Activated CD4-positive, alpha-beta T cell treated with anti-CD3 and anti-CD28 coated beads, Interleukin-2, amount 50 U/mL, for 16 hours (primary cell): ENCODE data around the gene SMOC2.

ENCODE experiments used
- DNase-seq: peaks from one replicate; pipeline ENCODE4 v3.0.0-alpha.2; 2020

Gene SMOC2

GRCh38 chr6:168440520-168441433, at the start of gene SMOC2:
Gene SMOC2, plus strand, starts transcription at chr6:168441184. Its CDS starts 187 bp downstream, at chr6:168441371.
- DNase-seq, result no peak

- DNase-seq, result no peak
These were observed 47.7 kb upstream of the SMOC2 start for GRCh38 chr6:168393126-168393870.

GRCh38 chr6:168394606-168395005, 46.4 kb upstream of the SMOC2 start:
- DNase-seq, result no peak

- no peak for DNase-seq
These were observed 45.0 kb upstream of the SMOC2 start for GRCh38 chr6:168395983-168396382.

GRCh38 chr6:168396561-168396960, 44.4 kb upstream of the SMOC2 start:
- no peak for DNase-seq

GRCh38 chr6:168397012-168397411, 44.0 kb upstream of the SMOC2 start:
- no peak for DNase-seq

- DNase-seq, result no peak
These were observed 40.9 kb upstream of the SMOC2 start for GRCh38 chr6:168400037-168400436.

- no peak for DNase-seq
These were observed 37.5 kb upstream of the SMOC2 start for GRCh38 chr6:168403370-168404005.

GRCh38 chr6:168404560-168404959, 36.4 kb upstream of the SMOC2 start:
- no peak for DNase-seq

GRCh38 chr6:168407842-168408241, 33.1 kb upstream of the SMOC2 start:
- no peak for DNase-seq

- DNase-seq, result no peak
These were observed 32.4 kb upstream of the SMOC2 start for GRCh38 chr6:168408504-168409136.

- DNase-seq, result no peak
These were observed 30.9 kb upstream of the SMOC2 start for GRCh38 chr6:168410035-168410434.

- no peak for DNase-seq
These were observed 30.4 kb upstream of the SMOC2 start for GRCh38 chr6:168410554-168411011.

- no peak for DNase-seq
These were observed 29.9 kb upstream of the SMOC2 start for GRCh38 chr6:168411130-168411529.

GRCh38 chr6:168411793-168412192, 29.2 kb upstream of the SMOC2 start:
- no peak for DNase-seq

GRCh38 chr6:168412456-168412855, 28.5 kb upstream of the SMOC2 start:
- no peak for DNase-seq

GRCh38 chr6:168413018-168413720, 27.8 kb upstream of the SMOC2 start:
- no peak for DNase-seq

GRCh38 chr6:168413856-168414255, 27.1 kb upstream of the SMOC2 start:
- DNase-seq, result no peak

GRCh38 chr6:168414336-168415097, 26.5 kb upstream of the SMOC2 start:
- DNase-seq, result no peak

- no peak for DNase-seq
These were observed 25.6 kb upstream of the SMOC2 start for GRCh38 chr6:168415098-168415992.
